Thyroid gland (tissue), 4 donors: ENCODE data around the gene C4orf50.
"Not testable (repeated sequence)": the region's sequence is repeated elsewhere in the genome, so short reads cannot be mapped to it uniquely, and the experiment has no call there.

ENCODE experiments used
- POLR2A ChIP-seq, 2 donors: fragments of 450-650 bp; IDR thresholded peaks; one replicate each; pipeline ENCODE4 v1.6.1; 2017; ENCODE audit warnings: antibody characterized with exemption in 2 of 2, mild to moderate bottlenecking in 2 of 2, moderate library complexity in 1 of 2
- TF ChIP-seq, protein P1 (sequence below), 6 experiments: fragments of 200-600 bp in 3 of 6; fragments of 450-650 bp in 3 of 6; sonication (generic) in 3 of 6; IDR thresholded peaks; one replicate each; pipeline ENCODE4 v1.5.1; 2016 to 2019; ENCODE audit warnings: antibody characterized with exemption in 6 of 6, mild to moderate bottlenecking in 2 of 6, inconsistent platforms in 1 of 6, moderate library complexity in 1 of 6

DNA sequence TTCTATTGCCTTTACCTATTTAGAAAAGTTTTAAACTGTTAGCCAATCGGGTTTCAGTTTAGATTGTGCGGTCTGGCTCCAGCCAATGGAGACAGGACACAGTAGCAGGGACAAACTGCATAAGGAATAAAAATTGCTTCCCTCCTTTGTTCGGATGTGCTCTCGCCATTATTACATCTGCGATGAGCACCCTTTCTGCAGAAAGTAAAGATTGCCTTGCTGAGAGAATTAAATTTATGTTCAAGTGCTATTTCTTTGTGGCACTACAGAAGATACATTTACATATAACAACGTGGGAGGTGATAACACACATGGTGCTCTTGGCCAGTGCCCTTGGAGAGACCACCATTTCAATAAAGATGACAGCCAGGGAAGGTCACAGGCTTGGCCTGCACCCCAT, 71.6 kb downstream of the C4orf50 start:
- TF ChIP-seq, protein P1, sequence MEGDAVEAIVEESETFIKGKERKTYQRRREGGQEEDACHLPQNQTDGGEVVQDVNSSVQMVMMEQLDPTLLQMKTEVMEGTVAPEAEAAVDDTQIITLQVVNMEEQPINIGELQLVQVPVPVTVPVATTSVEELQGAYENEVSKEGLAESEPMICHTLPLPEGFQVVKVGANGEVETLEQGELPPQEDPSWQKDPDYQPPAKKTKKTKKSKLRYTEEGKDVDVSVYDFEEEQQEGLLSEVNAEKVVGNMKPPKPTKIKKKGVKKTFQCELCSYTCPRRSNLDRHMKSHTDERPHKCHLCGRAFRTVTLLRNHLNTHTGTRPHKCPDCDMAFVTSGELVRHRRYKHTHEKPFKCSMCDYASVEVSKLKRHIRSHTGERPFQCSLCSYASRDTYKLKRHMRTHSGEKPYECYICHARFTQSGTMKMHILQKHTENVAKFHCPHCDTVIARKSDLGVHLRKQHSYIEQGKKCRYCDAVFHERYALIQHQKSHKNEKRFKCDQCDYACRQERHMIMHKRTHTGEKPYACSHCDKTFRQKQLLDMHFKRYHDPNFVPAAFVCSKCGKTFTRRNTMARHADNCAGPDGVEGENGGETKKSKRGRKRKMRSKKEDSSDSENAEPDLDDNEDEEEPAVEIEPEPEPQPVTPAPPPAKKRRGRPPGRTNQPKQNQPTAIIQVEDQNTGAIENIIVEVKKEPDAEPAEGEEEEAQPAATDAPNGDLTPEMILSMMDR (IDR thresholded peaks at IDR 0.05): not testable (repeated sequence)
- TF ChIP-seq POLR2A (IDR thresholded peaks at IDR 0.05): not testable (repeated sequence)
